GM23338 (cell line): ENCODE measurements around the gene ROBO1. TPM values are rescaled to one million over a fixed set of nuclear protein-coding genes. Genes with fewer than 3 reads are reported as not detected.

ENCODE experiments used
- ATAC-seq: fragments of 200-7000 bp; cut with Tn5 transposase; 3 replicates; pipeline ENCODE4 v1.9.1; 2020
- DNase-seq: peaks from one replicate; pipeline ENCODE4 v3.0.0-alpha.2; 2015; ENCODE audit warnings: low spot score
- H2AFZ ChIP-seq: fragments of 200-600 bp; sonication (generic); 2 replicates; pipeline ENCODE4 v1.8.0; 2016; ENCODE audit warnings: antibody characterized with exemption, mild to moderate bottlenecking, moderate library complexity
- H3F3A ChIP-seq: fragments of 200-600 bp; sonication (generic); replicated peaks from 2 replicates; pipeline ENCODE4 v1.8.0; 2017; ENCODE audit warnings: antibody characterized with exemption, mixed run types, low read depth
- H3K27ac ChIP-seq: fragments of 200-600 bp; sonication (generic); 2 replicates; pipeline ENCODE4 v1.6.1; 2016; ENCODE audit warnings: low read depth
- H3K27me3 ChIP-seq: fragments of 200-600 bp; sonication (generic); 2 replicates; pipeline ENCODE4 v1.8.0; 2016; ENCODE audit warnings: mild to moderate bottlenecking, mixed run types, moderate library complexity; ENCODE audit not compliant: insufficient read depth
- H3K36me3 ChIP-seq: fragments of 200-600 bp; sonication (generic); 2 replicates; pipeline ENCODE4 v1.8.0; 2016; ENCODE audit warnings: mild to moderate bottlenecking; ENCODE audit not compliant: insufficient read depth
- H3K4me1 ChIP-seq: fragments of 200-600 bp; sonication (generic); 2 replicates; pipeline ENCODE4 v1.8.0; 2016; ENCODE audit warnings: mild to moderate bottlenecking, moderate library complexity; ENCODE audit not compliant: insufficient read depth
- H3K4me2 ChIP-seq: fragments of 200-600 bp; sonication (generic); 2 replicates; pipeline ENCODE4 v1.7.1; 2017; ENCODE audit warnings: mixed run types
- H3K4me3 ChIP-seq: fragments of 200-600 bp; sonication (generic); 2 replicates; pipeline ENCODE4 v1.6.1; 2016; ENCODE audit warnings: mixed run types
- H3K79me2 ChIP-seq: fragments of 200-600 bp; sonication (generic); replicated peaks from 2 replicates; pipeline ENCODE4 v1.8.0; 2017; ENCODE audit warnings: mild to moderate bottlenecking; ENCODE audit not compliant: insufficient read depth
- H3K9me2 ChIP-seq: fragments of 200-600 bp; sonication (generic); 2 replicates; pipeline ENCODE4 v1.8.0; 2017; ENCODE audit not compliant: insufficient read depth
- H4K20me1 ChIP-seq: fragments of 200-600 bp; sonication (generic); replicated peaks from 2 replicates; pipeline ENCODE4 v1.8.0; 2017; ENCODE audit warnings: mild to moderate bottlenecking; ENCODE audit not compliant: insufficient read depth
- H3K27ac Mint-ChIP-seq: 2 replicates; pipeline ENCODE4 v1.8.0; 2020; ENCODE audit warnings: inconsistent platforms, mild to moderate bottlenecking, moderate library complexity, mixed read lengths
- H3K27me3 Mint-ChIP-seq: 3 replicates; pipeline ENCODE4 v1.8.0; 2022; ENCODE audit warnings: low read depth, mild to moderate bottlenecking, moderate library complexity, mixed read lengths, inconsistent platforms; ENCODE audit not compliant: insufficient read depth, poor library complexity
- H3K36me3 Mint-ChIP-seq: 3 replicates; pipeline ENCODE4 v1.8.0; 2021; ENCODE audit warnings: low read depth, mild to moderate bottlenecking, inconsistent platforms, moderate library complexity, mixed read lengths
- H3K4me1 Mint-ChIP-seq: 3 replicates; pipeline ENCODE4 v1.8.0; 2020; ENCODE audit warnings: mild to moderate bottlenecking, inconsistent platforms, mixed read lengths
- H3K4me3 Mint-ChIP-seq: 3 replicates; pipeline ENCODE4 v1.8.0; 2021; ENCODE audit warnings: moderate library complexity, mild to moderate bottlenecking, inconsistent platforms, mixed read lengths
- H3K9me3 Mint-ChIP-seq: 3 replicates; pipeline ENCODE4 v1.8.0; 2020; ENCODE audit warnings: moderate library complexity, mild to moderate bottlenecking, inconsistent platforms, mixed read lengths
- CREB1 ChIP-seq: fragments of 250-450 bp; sonication (Bioruptor Pico); IDR thresholded peaks from 2 replicates; pipeline ENCODE4 v1.5.0; 2020; ENCODE audit warnings: low read depth, mild to moderate bottlenecking, moderate library complexity
- EZH2 ChIP-seq: fragments of 200-600 bp; sonication (generic); IDR thresholded peaks from one replicate; pipeline ENCODE4 v1.8.0; 2017; ENCODE audit warnings: antibody characterized with exemption, mild to moderate bottlenecking, low read depth; ENCODE audit not compliant: unreplicated experiment
- JUNB ChIP-seq: IDR thresholded peaks from one replicate; pipeline ENCODE4 v1.6.1; 2016; ENCODE audit warnings: antibody characterized with exemption; ENCODE audit not compliant: unreplicated experiment
- ZNF114 ChIP-seq: fragments of 250-450 bp; sonication (Bioruptor Pico); IDR thresholded peaks from 2 replicates; pipeline ENCODE4 v1.5.0; 2020; ENCODE audit warnings: mild to moderate bottlenecking, moderate library complexity
- polyA plus RNA-seq: library from polyadenylated mRNA; unstranded; fragments of >200 nt; fragmentation: Nextera tagmentation; extraction: Ambion mirVana; gene quantifications from 2 replicates; pipeline ENCODE4 v1.2.1, GENCODE V29; 2016
- total RNA-seq: library from RNA; depleted of rRNA; stranded (reverse); fragments of >200 nt; shearing (Covaris generic); gene quantifications from 2 replicates; pipeline ENCODE4 v1.2.3, GENCODE V29; 2014
- TF ChIP-seq, protein P1 (sequence below): fragments of 250-450 bp; sonication (Bioruptor Pico); IDR thresholded peaks from 2 replicates; pipeline ENCODE4 v1.5.0; 2020; ENCODE audit warnings: mild to moderate bottlenecking, moderate library complexity
- TF ChIP-seq, protein P2 (sequence below): IDR thresholded peaks from one replicate; pipeline ENCODE4 v1.6.1; 2018; ENCODE audit warnings: antibody characterized with exemption; ENCODE audit not compliant: unreplicated experiment
- TF ChIP-seq, protein P3 (sequence below): IDR thresholded peaks from 2 replicates; pipeline ENCODE4 v1.6.1; 2016; ENCODE audit warnings: antibody characterized with exemption

Gene ROBO1
- total and polyA plus RNA-seq, 2 experiments from 2014 or later, result 19.2 to 78.3 TPM

DNA sequence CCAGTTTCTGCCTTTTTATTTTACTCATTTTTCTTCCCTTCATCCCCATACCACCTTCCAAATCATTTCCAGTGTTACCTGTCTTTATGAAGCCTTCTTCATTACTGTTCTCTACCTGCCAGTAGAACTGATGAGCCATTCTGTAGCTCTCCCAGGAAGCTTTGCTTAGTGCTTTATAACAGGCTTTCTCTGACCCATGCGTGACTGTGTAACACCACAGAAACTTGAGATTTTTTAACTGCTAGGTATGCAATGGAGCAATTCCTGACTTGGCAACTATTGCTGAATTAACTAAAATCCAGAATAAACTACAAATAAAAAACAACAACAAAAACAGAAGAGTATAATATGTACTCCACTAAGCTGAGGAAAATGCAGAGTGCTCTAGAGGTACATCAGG, 289.2 kb downstream of the ROBO1 start (continued):
- TF ChIP-seq, protein P1, sequence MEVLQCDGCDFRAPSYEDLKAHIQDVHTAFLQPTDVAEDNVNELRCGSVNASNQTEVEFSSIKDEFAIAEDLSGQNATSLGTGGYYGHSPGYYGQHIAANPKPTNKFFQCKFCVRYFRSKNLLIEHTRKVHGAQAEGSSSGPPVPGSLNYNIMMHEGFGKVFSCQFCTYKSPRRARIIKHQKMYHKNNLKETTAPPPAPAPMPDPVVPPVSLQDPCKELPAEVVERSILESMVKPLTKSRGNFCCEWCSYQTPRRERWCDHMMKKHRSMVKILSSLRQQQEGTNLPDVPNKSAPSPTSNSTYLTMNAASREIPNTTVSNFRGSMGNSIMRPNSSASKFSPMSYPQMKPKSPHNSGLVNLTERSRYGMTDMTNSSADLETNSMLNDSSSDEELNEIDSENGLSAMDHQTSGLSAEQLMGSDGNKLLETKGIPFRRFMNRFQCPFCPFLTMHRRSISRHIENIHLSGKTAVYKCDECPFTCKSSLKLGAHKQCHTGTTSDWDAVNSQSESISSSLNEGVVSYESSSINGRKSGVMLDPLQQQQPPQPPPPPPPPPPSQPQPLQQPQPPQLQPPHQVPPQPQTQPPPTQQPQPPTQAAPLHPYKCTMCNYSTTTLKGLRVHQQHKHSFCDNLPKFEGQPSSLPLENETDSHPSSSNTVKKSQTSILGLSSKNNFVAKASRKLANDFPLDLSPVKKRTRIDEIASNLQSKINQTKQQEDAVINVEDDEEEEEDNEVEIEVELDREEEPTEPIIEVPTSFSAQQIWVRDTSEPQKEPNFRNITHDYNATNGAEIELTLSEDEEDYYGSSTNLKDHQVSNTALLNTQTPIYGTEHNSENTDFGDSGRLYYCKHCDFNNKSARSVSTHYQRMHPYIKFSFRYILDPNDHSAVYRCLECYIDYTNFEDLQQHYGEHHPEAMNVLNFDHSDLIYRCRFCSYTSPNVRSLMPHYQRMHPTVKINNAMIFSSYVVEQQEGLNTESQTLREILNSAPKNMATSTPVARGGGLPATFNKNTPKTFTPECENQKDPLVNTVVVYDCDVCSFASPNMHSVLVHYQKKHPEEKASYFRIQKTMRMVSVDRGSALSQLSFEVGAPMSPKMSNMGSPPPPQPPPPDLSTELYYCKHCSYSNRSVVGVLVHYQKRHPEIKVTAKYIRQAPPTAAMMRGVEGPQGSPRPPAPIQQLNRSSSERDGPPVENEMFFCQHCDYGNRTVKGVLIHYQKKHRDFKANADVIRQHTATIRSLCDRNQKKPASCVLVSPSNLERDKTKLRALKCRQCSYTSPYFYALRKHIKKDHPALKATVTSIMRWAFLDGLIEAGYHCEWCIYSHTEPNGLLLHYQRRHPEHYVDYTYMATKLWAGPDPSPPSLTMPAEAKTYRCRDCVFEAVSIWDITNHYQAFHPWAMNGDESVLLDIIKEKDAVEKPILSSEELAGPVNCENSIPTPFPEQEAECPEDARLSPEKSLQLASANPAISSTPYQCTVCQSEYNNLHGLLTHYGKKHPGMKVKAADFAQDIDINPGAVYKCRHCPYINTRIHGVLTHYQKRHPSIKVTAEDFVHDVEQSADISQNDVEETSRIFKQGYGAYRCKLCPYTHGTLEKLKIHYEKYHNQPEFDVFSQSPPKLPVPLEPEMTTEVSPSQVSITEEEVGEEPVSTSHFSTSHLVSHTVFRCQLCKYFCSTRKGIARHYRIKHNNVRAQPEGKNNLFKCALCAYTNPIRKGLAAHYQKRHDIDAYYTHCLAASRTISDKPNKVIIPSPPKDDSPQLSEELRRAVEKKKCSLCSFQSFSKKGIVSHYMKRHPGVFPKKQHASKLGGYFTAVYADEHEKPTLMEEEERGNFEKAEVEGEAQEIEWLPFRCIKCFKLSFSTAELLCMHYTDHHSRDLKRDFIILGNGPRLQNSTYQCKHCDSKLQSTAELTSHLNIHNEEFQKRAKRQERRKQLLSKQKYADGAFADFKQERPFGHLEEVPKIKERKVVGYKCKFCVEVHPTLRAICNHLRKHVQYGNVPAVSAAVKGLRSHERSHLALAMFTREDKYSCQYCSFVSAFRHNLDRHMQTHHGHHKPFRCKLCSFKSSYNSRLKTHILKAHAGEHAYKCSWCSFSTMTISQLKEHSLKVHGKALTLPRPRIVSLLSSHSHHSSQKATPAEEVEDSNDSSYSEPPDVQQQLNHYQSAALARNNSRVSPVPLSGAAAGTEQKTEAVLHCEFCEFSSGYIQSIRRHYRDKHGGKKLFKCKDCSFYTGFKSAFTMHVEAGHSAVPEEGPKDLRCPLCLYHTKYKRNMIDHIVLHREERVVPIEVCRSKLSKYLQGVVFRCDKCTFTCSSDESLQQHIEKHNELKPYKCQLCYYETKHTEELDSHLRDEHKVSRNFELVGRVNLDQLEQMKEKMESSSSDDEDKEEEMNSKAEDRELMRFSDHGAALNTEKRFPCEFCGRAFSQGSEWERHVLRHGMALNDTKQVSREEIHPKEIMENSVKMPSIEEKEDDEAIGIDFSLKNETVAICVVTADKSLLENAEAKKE (CRISPR knock-in tag), result no peak
- TF ChIP-seq, protein P2, sequence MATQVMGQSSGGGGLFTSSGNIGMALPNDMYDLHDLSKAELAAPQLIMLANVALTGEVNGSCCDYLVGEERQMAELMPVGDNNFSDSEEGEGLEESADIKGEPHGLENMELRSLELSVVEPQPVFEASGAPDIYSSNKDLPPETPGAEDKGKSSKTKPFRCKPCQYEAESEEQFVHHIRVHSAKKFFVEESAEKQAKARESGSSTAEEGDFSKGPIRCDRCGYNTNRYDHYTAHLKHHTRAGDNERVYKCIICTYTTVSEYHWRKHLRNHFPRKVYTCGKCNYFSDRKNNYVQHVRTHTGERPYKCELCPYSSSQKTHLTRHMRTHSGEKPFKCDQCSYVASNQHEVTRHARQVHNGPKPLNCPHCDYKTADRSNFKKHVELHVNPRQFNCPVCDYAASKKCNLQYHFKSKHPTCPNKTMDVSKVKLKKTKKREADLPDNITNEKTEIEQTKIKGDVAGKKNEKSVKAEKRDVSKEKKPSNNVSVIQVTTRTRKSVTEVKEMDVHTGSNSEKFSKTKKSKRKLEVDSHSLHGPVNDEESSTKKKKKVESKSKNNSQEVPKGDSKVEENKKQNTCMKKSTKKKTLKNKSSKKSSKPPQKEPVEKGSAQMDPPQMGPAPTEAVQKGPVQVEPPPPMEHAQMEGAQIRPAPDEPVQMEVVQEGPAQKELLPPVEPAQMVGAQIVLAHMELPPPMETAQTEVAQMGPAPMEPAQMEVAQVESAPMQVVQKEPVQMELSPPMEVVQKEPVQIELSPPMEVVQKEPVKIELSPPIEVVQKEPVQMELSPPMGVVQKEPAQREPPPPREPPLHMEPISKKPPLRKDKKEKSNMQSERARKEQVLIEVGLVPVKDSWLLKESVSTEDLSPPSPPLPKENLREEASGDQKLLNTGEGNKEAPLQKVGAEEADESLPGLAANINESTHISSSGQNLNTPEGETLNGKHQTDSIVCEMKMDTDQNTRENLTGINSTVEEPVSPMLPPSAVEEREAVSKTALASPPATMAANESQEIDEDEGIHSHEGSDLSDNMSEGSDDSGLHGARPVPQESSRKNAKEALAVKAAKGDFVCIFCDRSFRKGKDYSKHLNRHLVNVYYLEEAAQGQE, result no peak
- TF ChIP-seq EZH2 (no peak), JUNB (no peak), ZNF114 (CRISPR knock-in tag) (no peak)

DNA sequence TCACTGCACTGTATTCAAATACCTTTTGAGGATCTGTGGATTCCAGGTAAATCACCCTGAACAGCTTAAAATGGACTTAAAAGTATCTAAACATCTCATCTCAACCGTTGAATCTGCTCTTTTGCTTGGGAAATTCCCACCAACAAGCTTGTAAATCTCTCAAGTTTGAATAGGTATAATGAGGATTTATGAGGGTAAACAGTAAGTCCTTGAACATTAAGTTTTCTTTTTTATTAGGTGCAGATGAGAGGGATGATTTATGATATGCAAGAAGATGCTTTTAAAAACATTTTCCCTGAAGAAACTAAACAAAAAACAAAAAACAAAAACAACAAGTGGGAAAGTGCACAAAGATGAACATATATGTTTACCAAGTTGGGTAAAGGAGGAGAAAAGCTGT, 290.6 kb downstream of the ROBO1 start:
- peaks cover 11% of the 10 kb centered on the region; the same call in 1 of the 2 replicates for H3K4me1 ChIP-seq
- H3K27ac ChIP-seq, result no peak overlapping the region
- no peaks in the 10 kb centered on the region for H4K20me1 ChIP-seq
- H3K27me3 Mint-ChIP-seq, result no peaks in the 10 kb centered on the region
- no peaks in the 10 kb centered on the region for H3K79me2 ChIP-seq
- H3K4me3 ChIP-seq, result no peak overlapping the region
- no peaks in the 10 kb centered on the region for H3K36me3 ChIP-seq
- no peak overlapping the region for H3K4me2 ChIP-seq
- ATAC-seq (no peak), DNase-seq (no peak)
- no peak overlapping the region for H3K4me3 Mint-ChIP-seq
- H3K27ac Mint-ChIP-seq, result no peak overlapping the region
- no peaks in the 10 kb centered on the region for H3F3A ChIP-seq
- no peaks in the 10 kb centered on the region for H3K27me3 ChIP-seq
- H3K9me3 Mint-ChIP-seq, result no peaks in the 10 kb centered on the region
- H2AFZ ChIP-seq, result no peak overlapping the region
- peaks cover 8% of the 10 kb centered on the region for H3K4me1 Mint-ChIP-seq
- H3K36me3 Mint-ChIP-seq, result no peaks in the 10 kb centered on the region
- H3K9me2 ChIP-seq, result no peaks in the 10 kb centered on the region
- TF ChIP-seq EZH2, result no peak
- no peak for TF ChIP-seq CREB1 (CRISPR knock-in tag)
- TF ChIP-seq, protein P3, sequence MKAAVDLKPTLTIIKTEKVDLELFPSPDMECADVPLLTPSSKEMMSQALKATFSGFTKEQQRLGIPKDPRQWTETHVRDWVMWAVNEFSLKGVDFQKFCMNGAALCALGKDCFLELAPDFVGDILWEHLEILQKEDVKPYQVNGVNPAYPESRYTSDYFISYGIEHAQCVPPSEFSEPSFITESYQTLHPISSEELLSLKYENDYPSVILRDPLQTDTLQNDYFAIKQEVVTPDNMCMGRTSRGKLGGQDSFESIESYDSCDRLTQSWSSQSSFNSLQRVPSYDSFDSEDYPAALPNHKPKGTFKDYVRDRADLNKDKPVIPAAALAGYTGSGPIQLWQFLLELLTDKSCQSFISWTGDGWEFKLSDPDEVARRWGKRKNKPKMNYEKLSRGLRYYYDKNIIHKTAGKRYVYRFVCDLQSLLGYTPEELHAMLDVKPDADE, result no peak
